ENCODE data around the gene SEPTIN5. TPM values are rescaled to one million over a fixed set of nuclear protein-coding genes. Genes with fewer than 3 reads are reported as not detected.

The SEPTIN5 gene
- total and polyA plus RNA-seq, 9 of the 15 experiments (the other 6 are each of a cell fraction or from before 2014, with no cell fraction given), result 0.03 to 195 (median 119) TPM

- TF ChIP-seq ZNF407 (IDR thresholded peaks at IDR 0.05; ENCODE audit: low read depth) (no peak), NR2F6 (CRISPR knock-in tag; IDR thresholded peaks at IDR 0.05) (no peak), SNIP1 (IDR thresholded peaks at IDR 0.05; ENCODE audit: low read depth) (no peak), GMEB1 (CRISPR knock-in tag; IDR thresholded peaks at IDR 0.05) (peak; percentile 34; the same call in 1 of the 2 replicates), NRF1 (conservative IDR thresholded peaks at IDR 0.05 in 1 of 2, IDR thresholded peaks at IDR 0.05 in 1 of 2) (peak; percentile 55 to 71), ZNF395 (CRISPR knock-in tag; IDR thresholded peaks at IDR 0.05) (no peak), CAMTA2 (CRISPR knock-in tag; conservative IDR thresholded peaks at IDR 0.05) (peak; percentile 97), SRF (CRISPR knock-in tag; IDR thresholded peaks at IDR 0.05) (peak in 1 of 2 experiments; percentile 85; a peak in 2 of 4 replicates), CTCFL (IDR thresholded peaks at IDR 0.05; ENCODE audit: borderline replicate concordance, insufficient read depth, low read depth, low read length, poor library complexity, severe bottlenecking) (peak; percentile 31), ZNF79 (CRISPR knock-in tag; IDR thresholded peaks at IDR 0.05; ENCODE audit: low read depth) (no peak), EZH2 (IDR thresholded peaks at IDR 0.05; ENCODE audit: borderline replicate concordance, low read depth, low read length) (no peak)
Measured at GRCh38 chr22:19730655-19731360, 16.5 kb downstream of the SEPTIN5 start (continued).
